Measurements from ENCODE around the gene DOK7.
A peak's percentile ranks its signal among the peaks of the same experiment; 100 is the strongest.

DOK7 gene

DNA sequence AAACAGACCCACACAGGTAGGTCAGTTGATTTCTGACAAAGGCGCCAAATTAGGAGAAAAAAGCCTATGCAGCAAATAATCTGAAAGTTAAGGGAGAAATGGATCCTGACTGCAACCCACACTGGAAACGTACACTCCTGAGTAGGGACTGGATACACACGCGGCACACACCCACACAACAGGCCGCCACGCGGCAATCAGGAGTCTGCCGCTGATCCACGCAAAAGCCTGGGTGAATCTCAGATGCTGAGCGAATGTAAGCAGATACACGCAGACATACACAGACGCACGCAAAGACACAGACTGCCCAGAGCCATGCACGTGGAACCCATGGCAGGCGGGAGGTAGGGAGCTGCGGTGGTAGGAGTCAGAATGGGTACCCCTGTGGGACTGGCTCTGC is 47.4 kb downstream of the DOK7 start:
- no peak for TF ChIP-seq CTCF (IDR thresholded peaks at IDR 0.05)

DNA sequence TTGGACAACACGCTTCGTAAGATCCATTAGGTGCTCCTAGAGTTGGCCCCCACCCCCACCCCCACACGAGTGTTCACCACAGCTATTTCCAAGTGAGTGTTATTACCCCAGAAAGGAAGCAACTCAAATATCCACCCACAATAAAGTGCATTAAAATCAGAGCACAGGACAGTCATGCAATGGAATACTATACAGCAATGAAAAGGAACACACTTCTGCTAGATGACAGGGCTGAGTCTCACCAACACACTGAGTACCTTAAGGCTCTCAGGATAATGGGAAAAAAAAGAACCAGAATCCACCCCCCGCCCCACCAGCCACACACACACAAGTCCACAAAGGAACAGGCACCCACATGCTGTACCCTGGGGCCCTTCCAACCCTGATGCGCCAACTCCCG is 48.1 kb downstream of the DOK7 start:
- no peak for TF ChIP-seq CTCF (IDR thresholded peaks at IDR 0.05)

GRCh38 chr4:3512279-3512678 is 49.2 kb downstream of the DOK7 start:
- no peak for TF ChIP-seq CTCF (IDR thresholded peaks at IDR 0.05)

DNA sequence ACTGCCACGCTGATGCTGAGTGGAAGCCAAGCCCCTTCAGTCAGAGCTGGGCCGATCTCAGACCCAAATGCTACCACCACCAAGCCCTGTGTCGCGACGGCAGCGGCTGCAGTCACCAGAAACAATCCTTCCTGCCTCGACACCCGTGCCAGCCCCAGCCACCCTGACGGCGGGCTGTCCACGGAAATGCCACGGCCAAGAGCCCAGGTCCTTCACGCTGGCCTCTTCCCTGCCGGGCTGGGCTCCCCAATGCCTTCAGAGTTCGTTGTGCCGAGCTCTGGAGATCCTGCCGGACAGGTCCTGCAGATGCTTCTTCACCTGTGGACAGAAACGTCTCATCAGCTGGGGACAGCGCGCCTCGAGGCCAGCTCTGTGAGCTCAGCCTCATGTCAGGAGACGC is 49.6 kb downstream of the DOK7 start:
- no peak for TF ChIP-seq CTCF (IDR thresholded peaks at IDR 0.05)

DNA sequence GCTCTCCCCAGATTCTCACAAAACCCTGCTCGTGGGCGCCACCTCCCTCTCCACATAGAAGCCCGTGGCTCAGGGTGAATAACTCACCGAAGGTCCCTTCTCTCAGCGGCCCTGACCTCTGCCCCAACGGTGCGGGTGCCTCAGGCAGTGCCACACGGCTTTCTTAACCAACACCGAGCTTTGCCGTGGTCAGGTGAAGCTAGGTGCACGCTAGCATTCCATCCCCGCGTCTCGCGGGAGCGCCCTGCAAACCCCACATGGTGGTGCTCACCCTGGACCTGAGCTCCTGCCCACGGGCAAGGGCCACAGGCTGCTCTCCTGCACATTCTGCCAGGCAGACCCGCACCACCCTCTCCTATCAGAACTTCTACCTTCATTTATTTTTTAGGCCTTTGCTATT is 50.7 kb downstream of the DOK7 start:
- no peak for TF ChIP-seq CTCF (IDR thresholded peaks at IDR 0.05)

DNA sequence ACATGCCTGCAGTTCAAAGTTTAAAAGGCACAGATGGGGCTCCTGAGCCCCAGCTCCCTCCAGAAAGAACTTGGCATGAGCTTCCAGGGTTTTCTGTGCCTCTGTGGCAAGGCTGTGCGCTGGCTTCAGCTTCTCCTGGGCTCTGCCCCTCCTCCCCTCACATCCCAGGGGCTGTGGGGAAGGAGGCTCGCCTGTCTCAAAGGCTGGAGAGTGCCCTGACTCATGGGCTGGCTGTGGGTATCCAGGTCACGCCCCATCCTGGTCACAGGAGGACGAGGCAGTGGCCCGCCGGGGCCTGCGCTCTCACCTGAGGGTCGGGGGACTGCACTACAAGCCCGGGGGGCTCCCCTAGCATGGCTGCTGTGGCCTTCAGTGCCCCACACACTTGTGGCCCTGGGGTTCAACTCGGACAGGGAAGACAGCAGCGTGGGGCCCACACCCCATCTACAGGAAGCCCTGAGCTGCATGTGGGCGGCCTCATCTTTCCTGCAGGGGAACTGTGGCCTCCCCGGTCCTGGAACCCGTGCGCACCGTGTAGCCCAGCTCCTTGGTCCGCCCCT is 51.2 kb downstream of the DOK7 start:
- TF ChIP-seq CTCF (IDR thresholded peaks at IDR 0.05), result no peak

DNA sequence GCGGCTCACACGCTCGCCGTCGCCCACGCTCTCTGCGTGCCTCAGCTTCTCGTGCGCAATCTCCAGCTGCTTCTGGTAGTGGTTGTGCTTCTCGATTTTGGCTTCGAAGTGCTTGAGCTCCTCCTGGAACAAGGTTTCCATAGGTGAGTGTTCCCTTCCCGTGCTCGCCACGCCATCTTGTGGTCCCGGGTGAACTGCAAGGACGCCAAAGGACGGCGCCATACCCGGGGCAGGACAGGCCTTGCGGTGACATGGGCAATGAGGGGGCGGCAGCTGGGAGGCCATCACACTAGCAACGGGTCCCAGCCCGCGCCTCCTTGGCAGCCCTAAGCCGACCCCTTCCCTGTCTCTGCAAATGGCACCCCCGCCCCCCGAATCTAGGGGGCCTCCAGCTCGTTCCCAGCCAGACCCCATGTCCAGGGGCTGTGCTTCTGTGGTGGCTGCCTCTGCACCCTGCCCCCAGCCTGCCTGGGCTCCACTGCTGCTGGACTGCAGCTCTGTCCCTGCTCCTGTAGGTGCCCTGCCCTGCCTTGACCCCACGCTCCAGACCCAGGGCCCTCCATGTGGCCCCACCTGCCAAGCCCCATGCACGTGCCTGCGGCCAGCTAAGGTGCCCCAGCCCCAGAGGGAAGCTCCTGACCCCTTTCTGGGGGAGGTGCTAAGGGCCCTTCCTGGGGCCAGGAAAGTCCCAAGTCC is 51.8 kb downstream of the DOK7 start:
- 0 out of 2 replicates have a peak, but pooled peaks have one; percentile 21 for TF ChIP-seq CTCF (IDR thresholded peaks at IDR 0.05)

Measured in LNCAP (cell line).